NCI-H187 (cell line): ENCODE results near the gene GPR153.

ENCODE experiments used
- DNase-seq, 2 experiments: peaks; one replicate each; lab custom pipeline; 2025; lab: John Stamatoyannopoulos, UW

The GPR153 gene

GRCh38 chr1:6269720-6270400 lies 9.0 kb upstream of the GPR153 start:
- peak; percentile 66 to 73 for DNase-seq

DNA sequence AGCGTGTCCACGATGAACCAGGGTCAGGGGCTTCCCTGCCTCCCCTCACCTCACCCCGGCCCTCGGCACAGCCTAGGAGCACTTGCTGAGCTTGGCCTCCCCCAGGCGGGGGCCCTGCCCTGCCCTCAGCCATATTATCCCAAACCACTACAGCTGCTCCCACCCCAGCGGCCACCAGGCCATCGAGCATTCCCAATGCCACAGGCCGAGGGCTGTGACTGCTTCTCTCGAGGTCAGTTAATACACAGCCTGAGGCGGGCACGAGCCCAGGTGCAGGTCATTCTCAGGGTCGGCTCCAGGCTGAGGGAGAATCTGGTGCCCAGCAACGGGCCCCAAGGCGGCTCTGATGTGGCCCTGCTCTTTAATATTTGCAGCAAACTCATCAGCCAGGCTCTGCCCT lies 8.4 kb upstream of the GPR153 start:
- no peak for DNase-seq

DNA sequence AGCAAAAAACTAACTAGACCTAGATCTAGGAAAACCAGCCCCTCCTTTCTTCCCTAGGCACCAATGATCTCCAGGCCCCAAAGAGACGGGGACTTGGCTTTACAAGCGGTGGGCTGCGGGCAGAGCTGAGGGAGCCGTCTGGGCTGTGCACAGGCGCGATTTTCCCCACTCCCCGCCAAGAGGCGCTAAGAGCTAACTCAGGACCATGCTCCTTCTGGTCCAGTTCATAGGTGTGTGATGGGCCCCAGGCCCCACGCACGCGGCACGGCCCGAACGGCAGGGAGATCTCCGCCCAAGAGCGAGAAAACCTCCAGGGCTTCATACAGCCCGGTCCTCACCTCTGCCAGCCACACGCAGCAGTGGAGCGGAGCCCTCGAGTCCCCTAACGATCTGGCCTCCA lies 7.5 kb upstream of the GPR153 start:
- no peak for DNase-seq

GRCh38 chr1:6267686-6268322 lies 6.9 kb upstream of the GPR153 start:
- DNase-seq, result no peak

GRCh38 chr1:6266641-6267040 lies 5.7 kb upstream of the GPR153 start:
- DNase-seq, result no peak

DNA sequence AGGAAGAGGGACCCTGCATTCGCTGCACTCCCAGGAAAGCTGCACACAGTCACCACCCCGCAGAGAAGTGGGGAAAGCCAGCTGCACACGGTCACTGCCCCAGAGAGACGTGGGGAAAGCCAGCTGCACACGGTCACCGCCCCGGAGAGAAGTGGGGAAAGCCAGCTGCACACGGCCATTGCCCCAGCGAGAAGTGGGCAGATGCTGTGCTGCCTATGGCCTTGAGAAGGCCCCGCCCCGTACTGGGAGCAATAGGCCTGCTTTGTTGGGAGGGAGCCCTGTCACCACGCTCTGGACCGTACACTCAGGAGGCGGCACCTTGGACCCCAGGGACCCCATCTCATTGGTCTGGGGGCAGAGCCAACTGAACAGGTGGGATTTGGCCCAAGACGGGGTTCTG lies 4.3 kb upstream of the GPR153 start:
- peak in 1 of 2 experiments; percentile 61 for DNase-seq

GRCh38 chr1:6263716-6264115 lies 2.8 kb upstream of the GPR153 start:
- DNase-seq, result no peak

DNA sequence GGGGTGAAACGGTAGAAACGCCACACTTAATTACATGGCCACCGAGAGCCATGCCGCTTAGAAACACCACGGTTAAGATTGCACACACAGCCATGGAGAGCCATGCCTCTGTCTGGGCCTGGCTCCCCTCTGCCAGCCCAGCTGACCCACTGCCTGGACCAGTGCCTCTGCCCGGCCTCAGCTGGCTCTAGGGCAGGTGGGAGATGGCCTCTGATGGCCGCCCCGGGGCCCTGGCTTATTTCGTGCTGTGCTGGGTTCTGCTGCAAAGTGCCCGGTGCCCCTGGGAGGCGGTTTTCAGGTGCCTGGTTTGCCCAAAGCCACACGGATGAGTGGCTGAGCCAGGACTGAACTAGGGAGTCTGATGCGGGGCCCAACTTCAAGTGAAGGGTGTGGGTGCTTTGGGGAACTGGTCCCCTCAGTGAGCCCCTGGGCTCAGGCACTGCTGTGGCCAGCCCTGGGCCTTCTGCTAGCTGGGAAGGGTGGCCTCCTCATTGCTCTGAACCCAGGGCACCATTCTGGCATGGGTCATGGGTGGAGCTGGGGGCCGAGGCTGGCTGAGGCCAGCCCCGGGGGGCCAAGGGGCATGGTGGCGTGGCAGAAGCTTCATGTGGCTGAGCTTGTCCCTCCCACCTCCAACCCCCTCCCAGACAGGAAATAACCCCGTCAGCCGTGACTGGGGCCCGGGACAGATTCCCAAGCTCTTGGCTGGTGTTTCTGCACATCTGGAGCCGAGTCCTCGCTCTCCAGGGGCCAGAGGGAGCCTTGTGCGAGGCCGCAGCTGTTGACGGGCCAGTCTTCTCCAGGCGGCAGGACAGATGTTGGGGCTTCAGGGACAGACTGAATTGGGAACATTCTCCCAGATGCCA lies 1.9 kb upstream of the GPR153 start:
- no peak for DNase-seq

DNA sequence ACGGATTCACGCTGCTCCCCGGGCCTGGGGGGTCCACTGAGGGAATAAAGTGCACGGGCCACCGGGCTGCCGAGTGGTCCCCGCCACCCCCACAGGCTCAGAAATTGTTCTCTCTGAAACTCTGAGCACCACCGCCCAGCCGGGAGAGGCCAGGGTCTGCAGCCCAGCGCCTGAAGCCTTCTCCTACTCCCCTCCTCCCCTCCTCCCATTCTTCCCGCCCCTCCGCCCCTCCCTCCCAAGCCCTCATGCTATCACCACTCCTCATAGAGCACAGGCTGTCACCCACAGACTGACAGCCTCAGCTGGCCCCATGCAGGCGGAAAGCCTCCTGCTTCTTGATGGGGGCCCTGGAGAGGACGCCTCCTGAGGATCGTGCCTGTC lies 707 bp upstream of the GPR153 start:
- DNase-seq, result no peak

GRCh38 chr1:6260433-6260934 lies 414 bp downstream of the GPR153 start:
- DNase-seq, result no peak

- peak in 1 of 2 experiments; percentile 21 for DNase-seq
These were observed 1.2 kb downstream of the GPR153 start for GRCh38 chr1:6259491-6260362.

- no peak for DNase-seq
These were observed 2.2 kb downstream of the GPR153 start for GRCh38 chr1:6258675-6259074.

DNA sequence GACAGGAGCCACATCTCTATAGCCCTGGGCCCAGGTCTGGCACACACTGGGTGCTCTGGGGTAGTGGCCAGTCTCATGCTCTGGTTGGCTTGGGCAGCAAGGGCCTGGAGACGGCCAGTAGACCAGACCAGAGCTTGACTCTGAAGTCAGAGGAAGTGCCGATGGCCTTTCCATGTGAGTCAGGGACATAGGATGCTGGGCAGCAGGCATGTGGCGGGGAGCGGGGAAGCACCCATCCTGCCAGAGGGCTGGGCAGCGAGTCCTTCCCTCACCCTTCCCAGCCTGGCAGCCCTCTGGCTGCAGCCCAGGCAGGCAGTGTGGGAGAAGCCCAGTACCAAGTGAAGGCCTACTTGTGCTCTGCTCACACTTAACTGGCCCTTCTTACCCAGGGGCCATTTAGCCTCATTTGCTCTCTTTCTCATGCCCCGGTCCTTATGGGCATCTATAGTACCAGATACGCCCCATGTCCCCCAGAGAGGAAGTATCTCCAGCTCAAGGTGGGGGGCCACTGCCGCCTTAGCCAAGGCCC lies 3.3 kb downstream of the GPR153 start:
- DNase-seq, result no peak

- DNase-seq, result no peak
These were observed 4.3 kb downstream of the GPR153 start for GRCh38 chr1:6256645-6257044.

DNA sequence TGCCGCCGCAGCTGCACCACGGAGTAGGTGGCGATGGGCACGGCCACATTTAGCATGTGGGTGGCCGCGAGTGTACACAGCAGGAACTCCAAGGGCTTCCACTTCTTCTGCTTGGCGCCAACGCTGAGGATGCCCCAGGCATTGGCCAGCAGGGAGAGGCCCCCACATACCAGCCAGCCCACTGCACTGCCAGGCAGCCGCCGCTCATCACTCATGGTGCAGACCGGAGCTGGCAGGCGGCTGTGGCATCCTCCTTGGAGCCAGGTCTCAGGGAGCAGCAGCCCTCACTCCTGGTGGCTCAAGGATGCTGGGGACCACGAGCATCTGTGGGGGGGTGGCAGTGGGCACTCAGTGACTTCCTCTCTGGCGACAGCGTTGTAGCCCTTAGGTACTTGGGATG lies 6.2 kb downstream of the GPR153 start:
- no peak for DNase-seq

DNA sequence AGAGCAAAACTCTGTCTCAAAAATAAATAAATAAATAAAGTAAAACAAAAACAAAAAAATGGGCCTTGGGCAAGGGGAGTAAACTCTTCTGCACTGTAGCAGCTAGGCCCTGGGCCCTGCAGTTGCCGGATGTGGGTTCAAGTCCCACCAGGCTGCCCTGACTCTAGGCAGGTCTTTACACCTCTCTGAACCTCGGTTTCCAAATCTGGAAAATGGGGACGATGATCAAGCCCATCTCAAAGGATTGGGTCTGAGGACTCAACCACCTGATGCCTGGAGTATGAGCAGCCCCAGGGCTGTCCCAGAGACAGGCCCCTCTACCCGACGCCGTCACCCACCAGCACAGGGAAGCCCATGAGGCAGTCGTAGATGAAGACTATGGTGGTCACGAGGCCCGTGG lies 7.5 kb downstream of the GPR153 start:
- no peak for DNase-seq

GRCh38 chr1:6252374-6252710 lies 8.6 kb downstream of the GPR153 start:
- no peak for DNase-seq

DNA sequence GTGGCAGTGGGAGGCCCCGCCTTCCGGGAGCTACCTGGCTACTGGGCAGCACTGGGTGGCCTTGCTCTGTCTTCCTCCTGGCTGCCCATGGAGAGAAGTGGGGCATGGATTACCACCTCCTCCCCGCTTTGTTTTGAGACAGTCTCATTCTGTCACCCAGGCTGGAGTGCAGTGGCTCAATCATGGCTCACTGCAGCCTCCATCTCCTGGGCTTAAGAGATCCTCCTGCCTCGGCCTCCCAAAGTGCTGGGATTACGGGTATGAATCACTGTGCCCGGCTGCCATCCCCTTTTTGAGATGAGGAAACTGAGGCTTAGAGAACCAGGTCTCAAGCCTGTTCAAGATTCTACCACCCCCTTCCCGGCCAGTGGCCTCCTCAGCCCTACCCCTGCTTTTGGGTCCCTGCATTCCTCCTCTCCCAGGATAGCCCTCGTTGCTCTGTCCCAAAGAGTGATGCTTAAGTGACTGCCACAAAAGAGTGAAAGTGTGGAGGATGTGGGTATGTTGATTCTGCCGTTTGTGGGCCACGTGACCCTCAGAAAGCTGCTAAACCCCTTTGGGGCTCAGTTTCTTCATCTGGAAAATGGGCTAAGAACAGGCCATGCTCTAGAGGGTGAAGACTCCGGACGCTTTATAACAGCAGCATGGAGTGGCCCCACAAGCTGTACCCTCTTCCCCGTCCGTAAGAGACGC lies 9.1 kb downstream of the GPR153 start:
- no peak for DNase-seq

GRCh38 chr1:6251233-6251632 lies 9.7 kb downstream of the GPR153 start:
- no peak for DNase-seq

DNA sequence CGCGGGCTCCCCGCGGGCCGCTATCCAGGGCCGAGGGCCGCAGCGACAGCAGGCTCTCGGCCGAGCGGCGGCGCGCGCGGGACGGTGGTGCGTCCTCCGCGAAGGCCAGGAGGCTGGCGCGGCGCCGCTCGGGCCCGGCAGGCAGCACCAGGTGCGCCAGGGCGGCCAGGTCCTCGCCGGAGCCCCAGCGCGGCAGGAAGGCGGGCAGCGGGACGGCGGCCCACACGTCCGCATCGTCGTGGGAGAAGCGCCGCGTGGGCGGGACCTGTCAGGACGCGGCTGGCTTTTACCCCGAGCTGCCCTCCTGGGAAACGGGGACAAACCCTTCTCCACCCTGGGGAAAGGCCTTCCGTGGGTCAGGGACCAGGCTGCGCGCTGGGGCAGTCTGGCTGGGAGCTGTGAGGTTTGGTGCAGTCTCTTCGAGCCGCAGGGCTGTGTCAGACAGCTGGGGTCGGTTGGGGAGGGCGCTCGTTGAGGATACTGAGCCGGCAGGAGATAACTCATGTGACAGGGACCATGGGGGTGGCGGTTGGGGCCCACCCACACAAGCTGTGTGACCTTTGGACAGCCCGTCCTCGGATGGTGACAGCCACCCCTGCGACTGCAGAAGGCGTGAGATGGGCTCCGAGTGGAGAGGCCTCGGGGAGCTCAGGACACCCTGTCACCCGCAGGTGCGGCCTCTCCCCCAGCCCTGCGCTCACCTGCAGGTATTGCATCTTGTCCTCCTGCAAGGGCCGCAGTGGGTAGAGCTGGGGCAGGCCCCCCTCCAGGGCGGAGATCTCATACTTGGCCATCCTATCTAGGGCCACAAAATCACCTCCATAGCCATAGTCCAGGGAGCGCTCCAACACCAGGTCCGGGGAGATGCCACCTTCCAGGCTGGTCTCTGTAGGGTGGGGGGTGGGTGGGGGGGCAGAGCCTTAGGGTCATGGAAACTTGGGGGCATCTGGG lies 10.9 kb downstream of the GPR153 start:
- no peak for DNase-seq
